ENCODE data around the gene COMMD7. TPM values are rescaled to one million over a fixed set of nuclear protein-coding genes. Genes with fewer than 3 reads are reported as not detected.
"Not testable (repeated sequence)": the region's sequence is repeated elsewhere in the genome, so short reads cannot be mapped to it uniquely, and the experiment has no call there.

Gene COMMD7
- polyA plus RNA-seq, 3 donors: 68.0 to 73.0 (median 71.7) TPM

- DNase-seq (ENCODE audit: extremely low read depth in 1 of 11, low read depth in 9 of 11, low spot score in 4 of 11): no peak
Observed at GRCh38 chr20:32777177-32777956, 34.1 kb upstream of the COMMD7 start.

GRCh38 chr20:32775336-32775991, 32.2 kb upstream of the COMMD7 start:
- no peak for DNase-seq (ENCODE audit: extremely low read depth in 1 of 11, low read depth in 9 of 11, low spot score in 4 of 11)

GRCh38 chr20:32773855-32774254, 30.6 kb upstream of the COMMD7 start:
- DNase-seq (ENCODE audit: extremely low read depth in 1 of 11, low read depth in 9 of 11, low spot score in 4 of 11): no peak

- DNase-seq (ENCODE audit: extremely low read depth in 1 of 11, low read depth in 9 of 11, low spot score in 4 of 11): no peak
Observed at GRCh38 chr20:32773223-32773622, 30.0 kb upstream of the COMMD7 start.

- no peak for DNase-seq (ENCODE audit: extremely low read depth in 1 of 11, low read depth in 9 of 11, low spot score in 4 of 11)
Observed at GRCh38 chr20:32772046-32772445, 28.8 kb upstream of the COMMD7 start.

- DNase-seq (ENCODE audit: extremely low read depth in 1 of 11, low read depth in 9 of 11, low spot score in 4 of 11): no peak
Observed at GRCh38 chr20:32767418-32768198, 24.3 kb upstream of the COMMD7 start.

- DNase-seq (ENCODE audit: extremely low read depth in 1 of 11, low read depth in 9 of 11, low spot score in 4 of 11): not testable (repeated sequence)
Observed at GRCh38 chr20:32765230-32765875, 22.1 kb upstream of the COMMD7 start.

- no peak for DNase-seq (ENCODE audit: extremely low read depth in 1 of 11, low read depth in 9 of 11, low spot score in 4 of 11)
Observed at GRCh38 chr20:32764005-32764960, 21.0 kb upstream of the COMMD7 start.

GRCh38 chr20:32763202-32764004, 20.1 kb upstream of the COMMD7 start:
- DNase-seq (ENCODE audit: extremely low read depth in 1 of 11, low read depth in 9 of 11, low spot score in 4 of 11): no peak

GRCh38 chr20:32762754-32763201, 19.5 kb upstream of the COMMD7 start:
- no peak for DNase-seq (ENCODE audit: extremely low read depth in 1 of 11, low read depth in 9 of 11, low spot score in 4 of 11)

GRCh38 chr20:32761831-32762753, 18.8 kb upstream of the COMMD7 start, which contains the start of gene DNMT3B:
Gene DNMT3B, plus strand, starts transcription at chr20:32762385. Its CDS starts 17,939 bp downstream, at chr20:32780324.
- peak in 8 of 11 donors; percentile 45 to 70 (median 64) for DNase-seq (ENCODE audit: extremely low read depth in 1 of 11, low read depth in 9 of 11, low spot score in 4 of 11)

GRCh38 chr20:32761417-32761830, 18.2 kb upstream of the COMMD7 start:
- DNase-seq (ENCODE audit: extremely low read depth in 1 of 11, low read depth in 9 of 11, low spot score in 4 of 11): no peak

- no peak for DNase-seq (ENCODE audit: extremely low read depth in 1 of 11, low read depth in 9 of 11, low spot score in 4 of 11)
Observed at GRCh38 chr20:32756156-32756555, 12.9 kb upstream of the COMMD7 start.

GRCh38 chr20:32753731-32754130, 10.5 kb upstream of the COMMD7 start:
- no peak for DNase-seq (ENCODE audit: extremely low read depth in 1 of 11, low read depth in 9 of 11, low spot score in 4 of 11)

- no peak for DNase-seq (ENCODE audit: extremely low read depth in 1 of 11, low read depth in 9 of 11, low spot score in 4 of 11)
Observed at GRCh38 chr20:32752458-32753250, 9.4 kb upstream of the COMMD7 start.

Data from renal cortex interstitium (tissue), 11 donors.